ENCODE data around the gene KDM2A.

GRCh38 chr11:67146516-67147226, 27.6 kb downstream of the KDM2A start:
- TF ChIP-seq CTCF (conservative IDR thresholded peaks at IDR 0.05; ENCODE audit: low read depth, low read length) (no peak), EZH2 (IDR thresholded peaks at IDR 0.05; ENCODE audit: borderline replicate concordance, low read depth, low read length, poor library complexity, severe bottlenecking) (no peak)
